HPDE6-E6E7 (cell line): ENCODE data around the gene DNAJB14.

ENCODE experiments used
- DNase-seq: peaks from one replicate; pipeline ENCODE4 v3.0.0; 2011; ENCODE audit warnings: missing footprints; ENCODE audit errors: extremely low spot score

Gene DNAJB14

DNA sequence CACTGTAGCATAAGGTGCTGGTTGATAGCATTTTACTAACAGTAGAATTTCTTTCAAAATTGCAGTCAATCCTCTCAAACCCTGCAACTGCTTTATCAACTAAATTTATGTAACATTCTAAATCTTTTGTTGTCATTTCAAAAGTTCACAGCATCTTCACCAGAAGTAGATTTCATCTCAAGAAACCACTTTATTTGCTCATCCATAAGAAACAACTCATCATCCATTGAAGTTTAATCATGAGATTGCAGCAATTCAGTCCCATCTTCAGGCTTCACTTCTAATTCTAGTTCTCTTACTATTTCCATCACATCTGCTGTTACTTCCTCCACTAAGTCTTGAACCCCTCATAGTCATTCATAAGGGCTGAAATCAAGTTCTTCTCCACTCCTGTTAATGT lies 73.8 kb downstream of the DNAJB14 start:
- DNase-seq = no peak

DNA sequence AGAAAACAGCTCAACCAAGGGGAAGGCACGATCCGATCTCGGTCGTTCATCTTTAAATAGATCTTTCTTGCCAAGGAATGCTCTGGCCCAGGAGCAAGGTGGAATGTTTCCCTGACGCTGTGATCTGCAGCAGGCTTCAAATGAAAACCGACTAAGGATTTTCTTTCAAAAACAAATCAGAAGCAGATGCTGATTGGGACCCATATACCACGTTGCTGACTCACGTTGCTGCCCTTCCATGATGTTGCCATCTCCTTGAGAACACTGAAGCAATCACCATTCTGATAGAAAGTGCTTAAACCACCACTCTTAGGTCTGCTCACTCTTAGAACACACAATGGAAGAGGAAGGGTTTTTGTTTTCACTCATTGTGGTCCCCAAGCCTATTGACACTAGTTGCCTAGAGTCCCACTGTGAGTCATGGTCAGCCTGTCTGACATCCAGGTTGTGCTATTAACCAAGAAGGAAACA lies 78.3 kb downstream of the DNAJB14 start:
- no peak for DNase-seq

DNA sequence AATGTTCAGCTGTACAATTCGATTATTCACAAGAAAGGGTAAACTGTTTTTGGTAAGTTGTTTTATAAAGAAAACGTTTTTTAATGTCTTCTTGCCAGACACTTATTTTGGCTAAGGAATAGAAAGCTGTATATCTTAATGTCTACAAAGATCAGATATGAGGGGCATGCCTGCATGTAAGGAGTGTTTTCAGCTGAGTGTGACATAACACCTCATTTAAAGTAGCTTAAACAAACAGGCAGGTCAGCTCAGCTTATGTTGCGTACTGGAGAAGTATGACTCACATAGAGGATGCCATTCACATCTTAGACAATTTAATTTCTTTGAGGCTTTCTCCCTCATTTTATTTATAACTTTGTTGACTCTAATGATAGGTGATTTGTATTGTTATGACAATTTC lies 82.6 kb downstream of the DNAJB14 start:
- no peak for DNase-seq

DNA sequence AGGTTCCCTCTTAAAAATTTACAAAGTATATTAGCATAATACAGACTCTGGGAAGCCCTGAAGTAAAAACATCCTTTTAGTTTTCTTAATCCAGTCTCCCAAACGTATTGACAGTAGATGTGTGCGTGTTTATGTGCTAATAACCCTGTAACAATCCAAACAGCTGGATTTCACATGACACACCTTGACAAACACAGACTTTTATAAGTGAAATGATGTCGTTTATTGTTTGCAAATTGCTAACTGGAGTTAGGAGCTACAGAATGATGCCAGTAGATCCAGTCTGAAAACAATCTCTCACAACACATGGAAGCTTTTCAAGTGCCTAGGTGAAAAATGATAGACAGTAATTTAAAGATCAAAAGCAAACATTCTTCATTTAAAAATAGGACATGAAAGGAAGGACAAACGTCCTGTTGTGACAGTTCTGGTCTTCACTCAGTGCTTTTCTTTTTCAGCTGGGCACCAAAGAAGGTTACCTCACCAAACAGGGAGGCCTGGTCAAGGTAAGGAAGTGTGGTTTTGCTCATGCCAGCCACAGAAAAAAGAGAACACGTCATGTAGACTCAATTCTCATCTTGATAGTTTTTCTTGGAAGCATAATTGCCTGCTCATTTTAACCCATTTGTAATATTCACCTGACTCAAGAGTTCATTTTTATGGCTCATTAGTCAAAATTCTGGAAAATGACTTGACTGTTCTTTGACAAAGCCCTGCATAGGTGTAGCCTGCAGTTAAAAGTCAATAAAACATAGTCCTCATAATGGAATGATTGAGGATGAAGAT lies 85.1 kb downstream of the DNAJB14 start:
- DNase-seq = no peak

DNA sequence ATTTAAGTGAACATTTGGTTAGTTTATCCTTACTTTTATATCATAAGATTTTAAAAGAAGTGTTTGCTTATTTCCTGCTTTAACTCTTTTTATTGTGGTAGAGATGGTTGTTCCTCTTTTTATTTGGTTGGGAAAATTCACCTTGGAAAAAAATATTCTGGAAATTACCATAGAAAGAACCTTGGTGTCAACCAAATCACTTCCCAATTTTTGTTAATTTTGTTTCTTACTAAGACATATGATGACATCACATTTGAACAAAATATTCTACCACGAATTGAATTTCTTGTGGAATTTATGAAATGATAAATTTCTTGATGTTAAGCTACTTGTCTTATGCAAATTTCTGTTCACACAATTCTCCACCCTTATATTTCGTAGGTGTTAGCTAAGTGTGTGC lies 85.9 kb downstream of the DNAJB14 start:
- no peak for DNase-seq

DNA sequence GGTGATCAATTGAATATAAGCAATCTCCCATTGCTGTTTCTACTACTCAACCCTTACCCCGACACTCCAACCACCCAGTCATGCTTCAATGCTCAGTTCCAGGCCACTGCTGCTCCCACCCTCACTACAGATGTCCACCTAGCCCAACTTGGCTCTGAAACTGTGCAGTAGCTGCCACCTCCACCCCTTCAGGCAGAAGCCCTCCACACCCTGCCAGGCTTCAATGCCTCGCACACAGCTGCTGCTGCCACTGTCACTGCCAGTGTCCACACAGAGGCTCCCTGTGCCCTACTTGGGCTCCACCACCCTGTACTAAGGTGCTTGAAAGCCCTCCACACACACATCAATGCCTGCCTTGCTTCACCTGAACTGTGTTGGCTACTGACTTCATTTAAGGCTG lies 86.8 kb downstream of the DNAJB14 start:
- no peak for DNase-seq

DNA sequence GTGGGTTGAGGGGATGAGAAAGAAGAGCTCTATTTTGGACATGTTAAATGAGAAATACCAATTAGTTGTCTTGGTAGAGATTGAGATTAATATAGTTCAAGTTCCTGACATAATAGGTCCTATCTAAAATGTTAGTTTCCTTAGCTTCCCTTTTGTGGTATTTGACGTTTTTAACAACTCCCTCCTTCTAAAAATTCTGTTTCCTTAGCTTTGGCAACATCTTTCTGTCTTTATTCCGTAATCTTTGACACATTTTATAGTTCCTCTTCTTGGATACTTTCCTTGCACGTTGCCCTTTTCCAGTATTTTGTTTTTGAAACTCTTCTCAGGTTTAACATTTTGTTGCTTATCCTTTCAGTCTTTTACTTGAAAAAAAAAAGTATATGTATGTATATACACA lies 89.1 kb downstream of the DNAJB14 start:
- no peak for DNase-seq

DNA sequence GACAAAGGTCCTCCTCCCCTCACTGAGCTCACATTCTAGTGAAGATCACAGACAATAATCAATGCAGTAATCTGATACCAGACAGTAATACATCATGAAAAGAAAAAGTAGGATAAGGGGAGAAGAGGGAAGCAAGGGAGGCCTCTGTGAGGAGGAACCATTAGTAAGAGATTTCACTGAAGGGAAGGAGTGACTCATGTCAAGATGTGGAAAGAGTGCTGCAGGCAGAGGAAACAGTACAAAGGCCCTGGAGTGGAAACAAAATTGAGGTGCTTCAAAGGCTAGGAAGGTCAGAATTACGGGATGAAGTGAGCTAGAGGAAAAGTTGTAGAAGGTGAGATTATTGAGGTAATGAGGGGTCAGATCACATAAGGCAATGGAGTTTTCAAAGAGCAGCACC lies 90.3 kb downstream of the DNAJB14 start:
- peak; percentile 57 for DNase-seq

DNA sequence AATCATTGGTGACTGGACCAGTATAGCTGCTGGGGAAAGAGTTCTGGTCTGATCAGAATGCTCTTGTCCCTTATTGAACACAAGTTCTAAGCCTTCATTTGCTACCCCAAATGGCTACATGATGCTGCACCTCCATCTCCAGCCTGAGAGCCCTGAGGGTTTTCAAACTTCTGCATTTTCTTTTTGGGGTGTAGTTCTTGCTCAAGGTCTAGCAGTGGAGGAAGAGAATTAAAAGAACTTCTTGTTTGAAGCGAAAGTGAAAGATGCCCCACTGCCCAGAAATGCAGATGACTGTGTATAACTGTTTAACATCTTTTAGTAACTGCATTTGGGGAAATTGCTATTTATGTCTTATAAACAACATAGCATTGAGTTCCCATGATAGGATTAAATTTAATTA lies 90.7 kb downstream of the DNAJB14 start:
- no peak for DNase-seq

DNA sequence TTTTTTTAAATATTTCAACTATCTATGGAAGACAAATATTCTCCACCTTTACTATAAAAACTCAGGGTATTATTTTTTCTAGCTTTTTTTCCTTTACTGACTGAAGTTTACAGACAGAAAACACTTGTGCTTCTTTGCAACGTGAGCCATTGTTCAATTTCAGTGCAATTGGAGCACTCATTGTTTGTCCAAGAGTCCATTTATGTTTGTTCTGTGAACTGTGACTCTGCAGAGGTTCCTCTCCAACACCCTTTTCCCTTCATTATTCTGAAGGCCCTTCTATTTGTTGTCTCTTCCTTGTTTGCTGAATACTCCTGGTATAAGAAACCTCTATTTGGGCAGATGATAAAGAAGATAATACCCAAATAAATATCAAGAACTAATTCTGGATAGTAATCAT lies 92.4 kb downstream of the DNAJB14 start:
- no peak for DNase-seq

DNA sequence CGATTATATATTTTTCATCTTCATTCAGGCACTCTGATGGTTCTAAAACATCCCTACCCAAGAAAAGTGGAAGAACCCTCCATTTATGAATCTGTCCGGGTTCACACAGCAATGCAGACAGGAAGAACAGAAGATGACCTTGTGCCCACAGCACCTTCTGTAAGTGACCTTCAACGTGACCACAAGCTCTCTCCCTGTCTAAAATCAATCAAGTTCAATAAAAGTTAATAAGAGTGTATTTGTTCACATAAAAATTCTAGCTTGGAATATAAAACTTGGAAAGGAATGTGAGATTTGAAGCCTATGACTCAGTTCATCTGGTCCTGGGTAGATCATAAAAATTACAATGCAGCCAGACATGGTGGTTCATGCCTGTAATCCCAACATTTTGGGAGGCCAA lies 93.2 kb downstream of the DNAJB14 start:
- no peak for DNase-seq

DNA sequence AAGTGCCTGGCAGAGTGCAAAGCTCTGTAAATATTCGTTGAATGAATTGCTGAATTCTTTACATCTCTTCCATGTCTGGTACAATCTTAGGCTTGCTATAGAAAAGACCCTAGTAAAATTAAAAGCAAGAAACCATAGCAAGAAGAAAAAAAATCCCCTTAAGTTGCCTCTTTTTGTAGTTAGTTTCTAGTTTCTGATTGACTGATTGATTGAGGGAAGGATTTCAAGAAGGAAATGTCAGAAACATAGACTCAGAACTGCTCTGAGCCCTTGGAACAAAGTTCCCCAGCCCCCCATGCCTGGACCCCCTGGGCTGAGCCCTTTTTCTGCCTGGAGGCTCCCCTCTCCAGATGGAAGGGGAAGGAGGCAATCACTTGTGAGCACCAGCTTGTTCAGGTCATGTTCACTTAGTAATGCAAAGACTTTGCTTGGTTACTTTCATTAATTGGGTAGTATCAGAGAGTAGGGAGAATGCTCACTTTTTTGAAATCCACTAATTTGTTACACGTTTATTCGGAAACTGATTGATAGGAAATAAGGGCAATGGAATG lies 94.1 kb downstream of the DNAJB14 start:
- no peak for DNase-seq

DNA sequence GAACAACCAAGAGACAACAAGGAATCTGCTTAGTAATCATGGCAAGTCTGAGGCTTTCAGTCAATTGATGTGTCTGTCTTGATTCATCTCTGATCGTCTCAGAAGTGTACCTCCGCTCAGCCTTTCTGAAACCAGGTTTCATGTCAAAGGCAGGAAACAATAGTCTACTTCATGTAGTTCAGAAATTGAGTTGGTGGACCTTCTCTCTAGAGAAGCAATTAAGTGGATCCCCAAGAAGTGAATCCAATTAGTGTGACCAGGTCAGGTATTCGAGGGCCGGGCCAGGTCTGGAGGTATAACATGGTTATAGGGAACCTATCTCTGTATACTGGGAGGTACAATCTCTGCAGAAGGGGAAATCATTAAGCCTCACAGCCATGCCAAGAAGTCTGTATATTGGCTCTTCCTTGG lies 97.8 kb downstream of the DNAJB14 start:
- DNase-seq = no peak

DNA sequence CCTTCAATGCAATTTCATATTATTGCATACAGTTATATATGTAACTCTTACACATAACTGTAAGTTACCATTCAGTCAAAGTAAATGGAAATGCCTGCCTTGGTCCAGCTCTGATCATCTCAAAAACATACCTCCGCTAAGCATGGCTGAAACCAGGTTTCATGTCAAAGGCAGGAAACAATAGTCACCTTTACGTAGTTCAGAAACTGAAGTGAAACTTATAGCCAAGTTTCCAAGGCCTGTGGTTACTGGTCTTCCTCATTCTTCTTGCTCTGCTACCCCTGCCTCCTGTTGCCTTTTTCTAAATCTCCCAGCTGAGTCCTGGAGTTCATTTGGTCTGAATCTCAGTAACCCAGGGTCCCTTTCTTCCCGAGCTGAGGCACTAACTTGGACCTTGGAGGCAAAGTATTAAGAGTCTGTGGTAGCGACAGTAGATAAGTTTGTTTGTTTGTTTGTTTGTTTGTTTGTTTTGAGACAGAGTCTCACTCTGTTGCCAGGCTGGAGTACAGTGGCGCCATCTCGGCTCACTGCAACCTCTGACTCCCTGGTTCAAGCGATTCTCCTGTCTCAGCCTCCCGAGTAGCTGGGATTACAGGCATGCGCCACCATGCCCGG lies 98.9 kb downstream of the DNAJB14 start:
- DNase-seq = no peak

DNA sequence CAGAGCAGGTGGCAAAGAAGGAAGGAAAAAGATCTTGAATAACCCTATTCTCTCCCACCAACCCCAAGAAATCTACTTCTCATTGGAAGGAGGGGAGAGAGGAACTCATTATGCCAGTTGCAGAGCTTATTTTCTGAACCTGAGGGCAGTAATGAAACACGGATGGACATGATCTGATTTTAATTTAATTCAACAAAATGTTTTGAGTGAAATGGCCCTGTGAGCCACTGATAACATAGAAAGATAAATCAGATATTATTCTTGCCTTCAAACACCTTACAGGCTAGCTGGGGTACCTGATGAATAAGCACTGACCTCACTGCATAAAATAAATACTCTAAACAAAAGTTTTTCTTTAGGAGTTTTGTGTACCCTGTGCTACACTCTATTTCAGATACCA lies 99.5 kb downstream of the DNAJB14 start:
- no peak for DNase-seq
